ENCODE data around the gene ATP5PB. TPM values are rescaled to one million over a fixed set of nuclear protein-coding genes. Genes with fewer than 3 reads are reported as not detected.

Gene ATP5PB
- total RNA-seq, 2 experiments from 2014 or later: 47.3 to 51.5 TPM

- H3K36me3 ChIP-seq (ENCODE audit: insufficient read depth, low read length): peaks cover 16% of the 10 kb centered on the region
- DNase-seq: no peak
- Mint-ChIP-seq H3K27me3 (no peaks in the 10 kb centered on the region), H3K4me3 (no peak overlapping the region), H3K36me3 (ENCODE audit: low read depth) (peaks cover 28% of the 10 kb centered on the region), H3K4me1 (ENCODE audit: low read depth) (peaks cover 29% of the 10 kb centered on the region), H3K27ac (no peak overlapping the region), H3K9me3 (no peaks in the 10 kb centered on the region)
- no peak for ATAC-seq (ENCODE audit: poor library complexity)
- POLR2A ChIA-PET: interaction anchor here (1.2 kb wide), 1 partner anchor 287 kb away, joined by 3 read pairs; no protein-coding TSS in a partner anchor
- CTCF ChIA-PET: interaction anchor here (0.8 to 1.0 kb wide), 2 partner anchors 11 to 20 kb away, joined by 3 read pairs; no protein-coding TSS in a partner anchor
- no peak for TF ChIP-seq CTCF (IDR thresholded peaks at IDR 0.05)
- no peaks in the 10 kb centered on the region for H3K27me3 ChIP-seq (ENCODE audit: control insufficient read depth in 1 of 2, insufficient read depth in 2 of 2, low read length in 2 of 2)
- H3K27ac ChIP-seq (ENCODE audit: low read depth in 1 of 2, low read length in 2 of 2): no peak overlapping the region
- H3K4me3 ChIP-seq (ENCODE audit: low read length): no peak overlapping the region
- peaks cover 40% of the 10 kb centered on the region for H3K4me1 ChIP-seq (ENCODE audit: insufficient read depth, low read length)
- intact Hi-C loops (cut with DNase I, micrococcal nuclease): loop anchor here in 1 of 2 experiments (2.0 kb wide), 1 partner anchor 17 kb away; no protein-coding TSS in a partner anchor
- no peaks in the 10 kb centered on the region for H3K9me3 ChIP-seq (ENCODE audit: control insufficient read depth in 1 of 2, insufficient read depth in 1 of 2, low read length in 2 of 2)
Measured at GRCh38 chr1:111467865-111468716, 18.8 kb downstream of the ATP5PB start.

GRCh38 chr1:111468717-111469100, 19.4 kb downstream of the ATP5PB start:
- intact Hi-C loops (cut with DNase I, micrococcal nuclease): loop anchor here in 1 of 2 experiments (2.0 kb wide), 1 partner anchor 18 kb away; no protein-coding TSS in a partner anchor
- Mint-ChIP-seq H3K4me1 (ENCODE audit: low read depth) (peaks cover 26% of the 10 kb centered on the region), H3K27ac (no peak overlapping the region), H3K27me3 (no peaks in the 10 kb centered on the region), H3K36me3 (ENCODE audit: low read depth) (peaks cover 24% of the 10 kb centered on the region), H3K9me3 (no peaks in the 10 kb centered on the region), H3K4me3 (no peak overlapping the region)
- ATAC-seq (ENCODE audit: poor library complexity): no peak
- no peak for DNase-seq
- CTCF ChIA-PET: no interaction called here
- Histone ChIP-seq H3K27ac (ENCODE audit: low read depth in 1 of 2, low read length in 2 of 2) (no peak overlapping the region), H3K4me3 (ENCODE audit: low read length) (no peak overlapping the region), H3K4me1 (ENCODE audit: insufficient read depth, low read length) (peaks cover 45% of the 10 kb centered on the region), H3K9me3 (ENCODE audit: control insufficient read depth in 1 of 2, insufficient read depth in 1 of 2, low read length in 2 of 2) (no peaks in the 10 kb centered on the region), H3K27me3 (ENCODE audit: control insufficient read depth in 1 of 2, insufficient read depth in 2 of 2, low read length in 2 of 2) (no peaks in the 10 kb centered on the region), H3K36me3 (ENCODE audit: insufficient read depth, low read length) (peaks cover 14% of the 10 kb centered on the region)
- POLR2A ChIA-PET: interaction anchor here (0.8 to 1.2 kb wide), 2 partner anchors 19 to 286 kb away, joined by 3 to 4 read pairs; partner anchors contain the start of gene ATP5PB
- TF ChIP-seq CTCF (IDR thresholded peaks at IDR 0.05): no peak

- no peaks in the 10 kb centered on the region for H3K27me3 ChIP-seq (ENCODE audit: control insufficient read depth in 1 of 2, insufficient read depth in 2 of 2, low read length in 2 of 2)
Measured at GRCh38 chr1:111469539-111469938, 20.3 kb downstream of the ATP5PB start.

More at GRCh38 chr1:111469539-111469938, 20.3 kb downstream of the ATP5PB start:
- Histone ChIP-seq H3K4me3 (ENCODE audit: low read length) (no peak overlapping the region), H3K36me3 (ENCODE audit: insufficient read depth, low read length) (peaks cover 14% of the 10 kb centered on the region), H3K9me3 (ENCODE audit: control insufficient read depth in 1 of 2, insufficient read depth in 1 of 2, low read length in 2 of 2) (no peaks in the 10 kb centered on the region), H3K27ac (ENCODE audit: low read depth in 1 of 2, low read length in 2 of 2) (peak overlapping the region in 1 of 2 donors; percentile 84), H3K4me1 (ENCODE audit: insufficient read depth, low read length) (peaks cover 49% of the 10 kb centered on the region)
- no peak for TF ChIP-seq CTCF (IDR thresholded peaks at IDR 0.05)
- DNase-seq: no peak
- Mint-ChIP-seq H3K27ac (no peak overlapping the region), H3K4me3 (no peak overlapping the region), H3K9me3 (no peaks in the 10 kb centered on the region), H3K27me3 (no peaks in the 10 kb centered on the region), H3K36me3 (ENCODE audit: low read depth) (peaks cover 22% of the 10 kb centered on the region), H3K4me1 (ENCODE audit: low read depth) (peaks cover 23% of the 10 kb centered on the region)
- ChIA-PET POLR2A (interaction anchor here (0.8 kb wide), 1 partner anchor 20 kb away, joined by 4 read pairs; the partner anchor contains the start of gene ATP5PB), CTCF (interaction anchor here (0.6 to 0.7 kb wide), 2 partner anchors 31 to 439 kb away, joined by 3 read pairs; no protein-coding TSS in a partner anchor)
- intact Hi-C loops (cut with DNase I, micrococcal nuclease): loop anchor here in 1 of 2 experiments (2.0 kb wide), 1 partner anchor 19 kb away; no protein-coding TSS in a partner anchor
- ATAC-seq (ENCODE audit: poor library complexity): no peak

All from CD4-positive, alpha-beta T cell (primary cell).